Measurements from ENCODE around the gene RIOK3.
"Not testable (repeated sequence)": the region's sequence is repeated elsewhere in the genome, so short reads cannot be mapped to it uniquely, and the experiment has no call there.

GRCh38 chr18:23489586-23489985 is 36.5 kb downstream of the RIOK3 start:
- TF ChIP-seq, protein P1, sequence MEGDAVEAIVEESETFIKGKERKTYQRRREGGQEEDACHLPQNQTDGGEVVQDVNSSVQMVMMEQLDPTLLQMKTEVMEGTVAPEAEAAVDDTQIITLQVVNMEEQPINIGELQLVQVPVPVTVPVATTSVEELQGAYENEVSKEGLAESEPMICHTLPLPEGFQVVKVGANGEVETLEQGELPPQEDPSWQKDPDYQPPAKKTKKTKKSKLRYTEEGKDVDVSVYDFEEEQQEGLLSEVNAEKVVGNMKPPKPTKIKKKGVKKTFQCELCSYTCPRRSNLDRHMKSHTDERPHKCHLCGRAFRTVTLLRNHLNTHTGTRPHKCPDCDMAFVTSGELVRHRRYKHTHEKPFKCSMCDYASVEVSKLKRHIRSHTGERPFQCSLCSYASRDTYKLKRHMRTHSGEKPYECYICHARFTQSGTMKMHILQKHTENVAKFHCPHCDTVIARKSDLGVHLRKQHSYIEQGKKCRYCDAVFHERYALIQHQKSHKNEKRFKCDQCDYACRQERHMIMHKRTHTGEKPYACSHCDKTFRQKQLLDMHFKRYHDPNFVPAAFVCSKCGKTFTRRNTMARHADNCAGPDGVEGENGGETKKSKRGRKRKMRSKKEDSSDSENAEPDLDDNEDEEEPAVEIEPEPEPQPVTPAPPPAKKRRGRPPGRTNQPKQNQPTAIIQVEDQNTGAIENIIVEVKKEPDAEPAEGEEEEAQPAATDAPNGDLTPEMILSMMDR (IDR thresholded peaks at IDR 0.05; ENCODE audit: low read depth, low read length) = not testable (repeated sequence)
- not testable (repeated sequence) for TF ChIP-seq EZH2phosphoT487 (IDR thresholded peaks at IDR 0.05; ENCODE audit: low read depth)

Measured in OCI-LY3 (cell line).